ENCODE measurements around the gene ACOX3. TPM values are rescaled to one million over a fixed set of nuclear protein-coding genes. Genes with fewer than 3 reads are reported as not detected.

The ACOX3 gene
- total RNA-seq, 1 donor from 2014 or later, result 34.0 TPM

DNA sequence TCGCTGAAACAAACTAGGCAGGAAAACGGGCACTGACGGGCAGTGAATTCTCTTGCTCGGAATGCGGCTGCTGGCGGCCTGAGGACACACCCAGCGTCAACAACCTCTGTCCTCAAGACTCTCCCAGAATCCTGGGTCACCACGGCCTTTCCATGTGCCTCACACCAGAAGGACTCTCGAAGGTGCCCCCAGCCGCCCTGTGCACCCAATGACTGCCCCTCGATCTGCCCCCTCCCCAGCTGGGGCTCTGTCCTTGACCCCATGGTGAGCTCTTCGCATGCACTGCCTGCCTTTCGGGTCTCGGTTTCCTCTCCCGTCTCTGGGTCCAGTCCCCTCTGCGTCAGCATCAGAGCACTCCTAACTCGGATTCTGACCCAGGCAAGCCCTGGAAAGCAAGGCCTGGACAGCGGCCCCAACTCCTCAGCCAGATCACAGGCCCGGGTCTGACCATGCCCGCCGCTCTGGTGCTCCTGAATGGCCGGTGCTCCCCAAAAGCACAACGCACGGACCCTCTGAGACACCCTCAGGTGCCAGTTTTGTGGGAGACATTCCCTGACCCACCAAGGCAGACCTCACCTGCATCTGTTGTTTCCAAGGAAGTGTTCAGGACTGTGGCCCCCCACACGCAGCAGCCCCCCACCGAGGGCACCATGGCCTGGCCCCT is 56.0 kb downstream of the ACOX3 start:
- Mint-ChIP-seq H3K27ac (peak overlapping the region; percentile 29), H3K9me3 (no peaks in the 10 kb centered on the region), H3K4me1 (ENCODE audit: unreplicated experiment) (peaks cover 8% of the 10 kb centered on the region), H3K4me3 (no peak overlapping the region), H3K27me3 (no peaks in the 10 kb centered on the region), H3K36me3 (peaks cover 8% of the 10 kb centered on the region)
- TF ChIP-seq, protein P1, sequence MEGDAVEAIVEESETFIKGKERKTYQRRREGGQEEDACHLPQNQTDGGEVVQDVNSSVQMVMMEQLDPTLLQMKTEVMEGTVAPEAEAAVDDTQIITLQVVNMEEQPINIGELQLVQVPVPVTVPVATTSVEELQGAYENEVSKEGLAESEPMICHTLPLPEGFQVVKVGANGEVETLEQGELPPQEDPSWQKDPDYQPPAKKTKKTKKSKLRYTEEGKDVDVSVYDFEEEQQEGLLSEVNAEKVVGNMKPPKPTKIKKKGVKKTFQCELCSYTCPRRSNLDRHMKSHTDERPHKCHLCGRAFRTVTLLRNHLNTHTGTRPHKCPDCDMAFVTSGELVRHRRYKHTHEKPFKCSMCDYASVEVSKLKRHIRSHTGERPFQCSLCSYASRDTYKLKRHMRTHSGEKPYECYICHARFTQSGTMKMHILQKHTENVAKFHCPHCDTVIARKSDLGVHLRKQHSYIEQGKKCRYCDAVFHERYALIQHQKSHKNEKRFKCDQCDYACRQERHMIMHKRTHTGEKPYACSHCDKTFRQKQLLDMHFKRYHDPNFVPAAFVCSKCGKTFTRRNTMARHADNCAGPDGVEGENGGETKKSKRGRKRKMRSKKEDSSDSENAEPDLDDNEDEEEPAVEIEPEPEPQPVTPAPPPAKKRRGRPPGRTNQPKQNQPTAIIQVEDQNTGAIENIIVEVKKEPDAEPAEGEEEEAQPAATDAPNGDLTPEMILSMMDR (conservative IDR thresholded peaks at IDR 0.05), result no peak
- no peak for DNase-seq (ENCODE audit: extremely low spot score, unreplicated experiment)

DNA sequence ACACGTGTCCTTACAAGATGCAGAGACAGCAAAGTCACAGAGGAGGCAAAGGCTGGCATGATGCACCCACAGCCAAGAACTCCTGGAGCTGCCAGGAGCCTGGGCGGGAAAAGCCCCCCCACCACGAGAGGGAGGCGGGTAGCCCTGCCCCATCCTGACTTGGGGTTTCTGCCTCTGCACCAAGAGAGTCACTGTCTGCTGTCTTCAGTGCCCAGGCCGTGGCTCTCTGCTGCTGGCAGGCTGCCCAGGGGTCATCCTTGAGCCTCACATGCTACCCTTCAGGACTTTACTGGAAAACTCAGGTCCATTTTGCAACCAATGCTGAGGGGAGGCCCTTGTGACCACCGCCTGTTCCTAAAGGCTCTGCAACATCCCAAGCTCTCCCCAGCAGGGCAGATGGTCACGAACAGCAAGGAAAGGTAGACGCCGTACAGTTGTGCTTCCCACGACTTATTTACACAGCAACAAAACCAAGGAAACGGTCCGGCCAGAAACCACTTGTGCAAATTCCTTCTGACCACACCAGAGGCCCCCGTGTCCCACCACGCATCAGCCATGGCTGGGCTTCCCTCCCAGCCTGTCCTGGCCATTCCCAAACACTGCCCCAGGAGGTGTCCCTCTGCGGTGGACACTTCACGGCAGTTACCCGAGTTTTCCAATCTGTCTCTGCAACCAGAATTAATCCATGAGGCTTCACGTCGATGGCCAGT is 56.9 kb downstream of the ACOX3 start:
- H3K4me3 Mint-ChIP-seq, result no peak overlapping the region
- peaks cover 8% of the 10 kb centered on the region for H3K4me1 Mint-ChIP-seq (ENCODE audit: unreplicated experiment)
- peak overlapping the region; percentile 29 for H3K27ac Mint-ChIP-seq
- no peaks in the 10 kb centered on the region for H3K27me3 Mint-ChIP-seq
- TF ChIP-seq, protein P1 (conservative IDR thresholded peaks at IDR 0.05), result no peak
- H3K36me3 Mint-ChIP-seq, result peaks cover 8% of the 10 kb centered on the region
- DNase-seq (ENCODE audit: extremely low spot score, unreplicated experiment), result no peak
- H3K9me3 Mint-ChIP-seq, result no peaks in the 10 kb centered on the region

DNA sequence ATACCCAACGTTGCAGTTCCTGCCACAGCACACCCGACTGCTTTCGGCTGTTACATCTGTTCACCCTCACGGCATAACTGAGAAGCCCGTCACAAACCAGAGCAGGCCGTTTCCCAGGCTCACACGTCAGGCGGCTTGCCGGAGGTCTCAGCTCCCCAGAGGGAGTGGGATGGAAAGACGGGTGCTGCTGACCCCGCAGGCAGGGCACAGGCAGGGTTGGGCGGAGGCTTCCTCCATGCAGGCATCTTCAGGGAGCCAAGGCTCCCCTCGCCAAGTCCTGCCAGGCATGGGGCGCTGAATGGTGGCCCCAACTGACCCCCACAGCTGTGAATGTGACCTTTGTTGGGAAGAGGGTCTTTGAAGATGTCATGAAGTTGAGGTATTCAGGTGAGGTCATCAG is 57.5 kb downstream of the ACOX3 start:
- Mint-ChIP-seq H3K4me3 (no peak overlapping the region), H3K9me3 (no peaks in the 10 kb centered on the region), H3K4me1 (ENCODE audit: unreplicated experiment) (peaks cover 8% of the 10 kb centered on the region), H3K27me3 (no peaks in the 10 kb centered on the region), H3K36me3 (peaks cover 8% of the 10 kb centered on the region), H3K27ac (no peak overlapping the region)
- no peak for DNase-seq (ENCODE audit: extremely low spot score, unreplicated experiment)
- TF ChIP-seq, protein P1 (conservative IDR thresholded peaks at IDR 0.05), result no peak

DNA sequence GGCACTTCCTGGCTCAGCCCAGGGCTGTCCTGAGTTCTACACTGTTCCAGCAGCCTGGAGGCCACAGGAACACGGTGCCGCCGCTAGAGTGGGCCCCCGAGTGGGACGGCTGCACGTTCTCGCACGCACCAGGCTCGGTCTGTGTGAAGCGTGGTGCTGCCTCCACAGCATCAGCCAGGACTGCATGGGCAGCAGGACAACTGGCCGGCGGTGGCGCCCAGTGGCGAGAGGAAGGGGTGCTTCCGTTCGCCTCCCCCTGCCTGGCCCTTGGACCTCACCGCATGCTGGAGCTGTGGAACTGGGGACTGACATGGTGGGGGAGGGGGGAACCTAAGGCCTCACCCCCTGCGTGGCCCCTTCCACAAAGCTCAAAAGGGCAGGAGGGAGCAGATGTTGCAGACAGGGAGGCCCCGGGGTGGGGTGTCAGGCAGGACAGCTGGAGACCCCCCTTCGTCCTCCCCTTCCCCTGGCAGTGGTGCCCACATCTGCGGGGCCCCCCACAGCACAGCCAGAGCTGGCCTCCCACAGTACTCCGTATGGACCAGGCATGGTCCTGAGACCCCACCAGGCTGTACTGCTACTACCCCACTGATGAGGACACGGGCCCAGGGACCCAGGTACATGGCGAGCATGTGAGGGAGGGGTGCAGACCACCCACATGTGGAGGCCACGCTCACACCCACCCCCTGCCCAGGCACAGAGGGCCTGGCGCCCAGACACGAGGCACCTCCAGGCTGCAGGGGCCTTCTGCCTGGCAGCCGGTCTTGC is 58.5 kb downstream of the ACOX3 start:
- TF ChIP-seq, protein P1 (conservative IDR thresholded peaks at IDR 0.05), result no peak
- Mint-ChIP-seq H3K9me3 (no peaks in the 10 kb centered on the region), H3K36me3 (peaks cover 8% of the 10 kb centered on the region), H3K27me3 (no peaks in the 10 kb centered on the region), H3K4me1 (ENCODE audit: unreplicated experiment) (peaks cover 8% of the 10 kb centered on the region), H3K27ac (no peak overlapping the region), H3K4me3 (no peak overlapping the region)
- no peak for DNase-seq (ENCODE audit: extremely low spot score, unreplicated experiment)

DNA sequence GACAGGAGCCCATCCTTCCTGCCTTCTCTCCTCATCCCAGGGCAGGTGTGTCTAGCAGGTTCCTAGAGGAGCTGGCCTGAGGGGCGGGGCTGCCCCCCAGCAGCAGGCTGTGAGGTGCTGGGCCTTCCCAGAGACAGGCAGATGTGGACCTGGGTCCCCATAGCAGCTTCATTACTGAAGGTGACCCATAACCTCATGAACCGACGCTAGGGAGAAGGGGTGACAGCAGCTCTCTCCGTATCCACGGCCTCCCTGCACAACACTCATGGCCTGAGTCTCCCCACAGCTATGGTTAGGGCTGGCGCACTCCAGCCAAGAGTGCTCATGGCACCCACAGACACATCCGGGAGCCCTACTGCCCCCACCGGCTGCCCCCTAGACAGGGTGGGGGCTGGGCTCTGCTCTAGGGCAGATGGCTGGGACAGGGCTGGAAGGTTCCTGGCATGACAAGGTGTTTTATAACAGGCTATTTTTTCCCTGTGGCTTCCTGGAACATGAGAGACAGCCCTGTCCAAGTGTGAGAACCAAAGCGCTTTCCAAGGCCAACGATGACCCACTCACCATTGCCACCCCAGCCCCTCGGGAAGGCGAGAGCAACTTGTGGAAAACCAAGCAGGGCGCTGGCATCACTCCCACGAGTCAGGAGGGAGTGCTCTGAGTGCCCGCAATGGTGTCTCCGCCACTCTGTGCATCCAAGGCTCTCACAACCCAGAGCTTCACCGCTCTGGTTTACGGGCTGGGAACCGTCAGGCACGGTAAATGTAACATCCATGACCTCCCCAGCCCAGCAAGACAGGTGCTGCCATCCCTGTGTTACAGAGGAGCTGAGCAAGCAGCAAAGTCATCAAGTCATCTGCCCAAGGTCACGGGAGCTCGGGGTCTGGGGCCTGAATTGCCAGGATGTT is 59.8 kb downstream of the ACOX3 start:
- peaks cover 8% of the 10 kb centered on the region for H3K4me1 Mint-ChIP-seq (ENCODE audit: unreplicated experiment)
- no peaks in the 10 kb centered on the region for H3K27me3 Mint-ChIP-seq
- no peak overlapping the region for H3K4me3 Mint-ChIP-seq
- TF ChIP-seq, protein P1 (conservative IDR thresholded peaks at IDR 0.05), result no peak
- DNase-seq (ENCODE audit: extremely low spot score, unreplicated experiment), result no peak
- peaks cover 5% of the 10 kb centered on the region for H3K36me3 Mint-ChIP-seq
- H3K27ac Mint-ChIP-seq, result no peak overlapping the region
- no peaks in the 10 kb centered on the region for H3K9me3 Mint-ChIP-seq
